ENCODE results near the gene ATP6AP1. TPM values are rescaled to one million over a fixed set of nuclear protein-coding genes. Genes with fewer than 3 reads are reported as not detected.
A peak's percentile ranks its signal among the peaks of the same experiment; 100 is the strongest.

Gene ATP6AP1
- total and polyA plus RNA-seq, 10 of the 15 experiments (the other 5 are each of a cell fraction or from before 2014, with no cell fraction given), result 4.5 to 56.4 (median 32.0) TPM

GRCh38 chrX:154429711-154430110 lies 1.2 kb downstream of the ATP6AP1 start:
- Histone ChIP-seq H3K27ac (ENCODE audit: control insufficient read depth, insufficient read depth) (no peak overlapping the region), H3K36me3 (ENCODE audit: control insufficient read depth in 2 of 2, insufficient read depth in 2 of 2, low read length in 1 of 2) (peaks cover 0 to 2% of the 10 kb centered on the region in 2 experiments; a peak in 1 of 4 replicates), H3K4me1 (ENCODE audit: control insufficient read depth, insufficient read depth, low read length) (no peaks in the 10 kb centered on the region), H3K9ac (ENCODE audit: control insufficient read depth, insufficient read depth, low read length) (no peak overlapping the region), H3K79me2 (ENCODE audit: control insufficient read depth, insufficient read depth, low read length) (peaks cover 12% of the 10 kb centered on the region), H3K27me3 (replicated peaks in 1 of 2; ENCODE audit: control insufficient read depth in 2 of 2, insufficient read depth in 2 of 2, low read length in 1 of 2) (no peaks in the 10 kb centered on the region), H4K20me1 (ENCODE audit: control insufficient read depth, insufficient read depth) (no peaks in the 10 kb centered on the region), H3K4me2 (ENCODE audit: control insufficient read depth, insufficient read depth) (peak overlapping the region; percentile 52), H3K4me3 (peak overlapping the region; percentile 73; the same call in 1 of the 2 replicates), H2AFZ (ENCODE audit: control insufficient read depth, low read depth, low read length) (no peak overlapping the region), H3K9me3 (replicated peaks; ENCODE audit: control insufficient read depth, insufficient read depth, low read length) (no peaks in the 10 kb centered on the region; the same call in 2 of the 3 replicates)
- WGBS (ENCODE audit: insufficient coverage, insufficient replicate concordance, low lambda C conversion rate, missing lambda C conversion rate), result 32% methylated on average over 2 of the region's 2 CpGs
- FAIRE-seq, result no peak
- SMC1A ChIA-PET (ENCODE audit: uncharacterized antibody, unreplicated experiment), result interaction anchor here (1.2 to 1.3 kb wide), 2 partner anchors 19 to 46 kb away, joined by 3 read pairs; no protein-coding TSS in a partner anchor
- in situ Hi-C loops (cut with MboI), result no loop called here
- peak; percentile 18 for ATAC-seq
- POLR2A ChIA-PET, result interaction anchor here (0.6 to 4.1 kb wide), 5 partner anchors 18 to 98 kb away, joined by 3 to 32 read pairs (median 5); partner anchors contain the start of genes FLNA, RPL10 and TAFAZZIN
- DNase-seq (ENCODE audit: low read depth, low spot score), result no peak
- TSS peak; percentile 78 for BruUV-seq (replicated peaks)
- intact Hi-C loops (cut with micrococcal nuclease; ENCODE audit: unreplicated experiment), result loop anchor here (10.0 kb wide), 1 partner anchor 55 kb away; the partner anchor contains the start of genes EMD and FLNA
- TF ChIP-seq TARDBP (IDR thresholded peaks at IDR 0.05; ENCODE audit: borderline replicate concordance), result no peak
- TF ChIP-seq CHD4 (IDR thresholded peaks at IDR 0.05), result no peak
- TF ChIP-seq RELB (IDR thresholded peaks at IDR 0.05; ENCODE audit: low read depth), result no peak
- no peak for TF ChIP-seq NBN (IDR thresholded peaks at IDR 0.05)
- TF ChIP-seq ATF2 (IDR thresholded peaks at IDR 0.05; ENCODE audit: low read length), result no peak
- TF ChIP-seq HSF1 (IDR thresholded peaks at IDR 0.05; ENCODE audit: low read depth, low read length), result no peak
- CTCF ChIA-PET, result interaction anchor here (0.6 to 2.3 kb wide), 3 partner anchors 19 to 56 kb away, joined by 3 to 12 read pairs (median 5); partner anchors contain the start of gene RPL10
- RAD21 ChIA-PET (ENCODE audit: unreplicated experiment), result interaction anchor here (1.0 kb wide), 2 partner anchors 18 to 49 kb away, joined by 3 to 4 read pairs; no protein-coding TSS in a partner anchor

Data from GM12878 (cell line).